Activated CD4-positive, alpha-beta T cell treated with anti-CD3 and anti-CD28 coated beads, Interleukin-2, amount 50 U/mL, for 4 hours (primary cell): ENCODE data around the gene EZH1.
"Not testable (repeated sequence)": the region's sequence is repeated elsewhere in the genome, so short reads cannot be mapped to it uniquely, and the experiment has no call there.

Experiments used
- DNase-seq, 2 experiments: peaks; one replicate each; pipeline ENCODE4 v3.0.0-alpha.2; 2020

EZH1 gene

DNA sequence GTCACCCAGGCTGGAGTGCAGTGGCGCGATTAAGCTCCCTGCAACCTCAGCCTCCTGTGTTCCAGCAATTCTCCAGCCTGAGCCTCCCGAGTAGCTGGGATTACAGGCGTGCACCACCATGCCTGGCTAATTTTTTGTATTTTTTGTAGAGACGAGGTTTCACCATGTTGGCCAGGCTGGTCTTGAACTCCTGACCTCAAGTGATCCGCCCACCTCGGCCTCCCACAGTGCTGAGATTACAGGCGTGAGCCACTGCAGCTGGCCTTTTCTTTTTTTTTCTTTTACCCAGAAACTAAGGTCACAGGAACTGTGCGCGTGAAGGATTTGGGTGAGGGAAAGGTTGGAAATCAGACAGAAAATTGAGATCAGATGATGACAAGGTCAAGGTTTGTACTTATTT, 25.1 kb upstream of the EZH1 start:
- DNase-seq = not testable (repeated sequence)

DNA sequence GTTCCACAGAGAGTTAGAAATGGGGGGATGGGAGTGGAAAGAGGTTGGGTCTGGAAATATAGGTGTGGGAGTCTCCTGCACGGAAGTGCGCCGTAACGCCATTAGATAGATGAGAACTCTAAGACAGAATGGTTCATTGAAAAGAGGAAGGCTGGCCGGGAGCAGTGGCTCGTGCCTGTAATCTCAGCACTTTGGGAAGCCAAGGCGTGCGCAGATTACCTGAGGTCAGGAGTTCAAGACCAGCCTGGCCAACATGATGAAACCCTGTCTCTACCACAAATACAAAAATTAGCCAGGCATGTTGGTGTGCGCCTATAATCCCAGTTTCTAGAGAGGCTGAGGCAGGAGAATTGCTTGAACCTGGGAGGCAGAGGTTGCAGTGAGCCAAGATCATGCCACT, 23.2 kb upstream of the EZH1 start:
- DNase-seq = not testable (repeated sequence)

DNA sequence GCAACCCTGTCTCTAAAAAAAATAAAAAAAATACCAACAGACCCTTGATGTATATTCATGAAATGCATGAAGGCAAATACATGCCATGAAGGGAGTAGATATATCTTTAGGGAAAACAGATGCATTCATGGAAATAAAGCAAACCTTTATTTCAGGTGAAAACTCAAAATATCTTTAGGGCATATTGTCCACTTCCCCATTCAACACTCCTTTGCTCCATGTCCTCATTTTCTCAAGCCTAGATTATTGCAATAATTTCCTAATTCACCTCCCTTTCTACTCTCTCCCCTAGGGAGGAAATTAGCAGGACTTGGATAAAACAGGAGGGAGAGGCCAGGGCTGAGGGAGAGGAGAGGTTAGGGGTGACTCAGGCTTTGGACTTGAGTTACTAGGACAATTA, 22.7 kb upstream of the EZH1 start:
- no peak for DNase-seq

DNA sequence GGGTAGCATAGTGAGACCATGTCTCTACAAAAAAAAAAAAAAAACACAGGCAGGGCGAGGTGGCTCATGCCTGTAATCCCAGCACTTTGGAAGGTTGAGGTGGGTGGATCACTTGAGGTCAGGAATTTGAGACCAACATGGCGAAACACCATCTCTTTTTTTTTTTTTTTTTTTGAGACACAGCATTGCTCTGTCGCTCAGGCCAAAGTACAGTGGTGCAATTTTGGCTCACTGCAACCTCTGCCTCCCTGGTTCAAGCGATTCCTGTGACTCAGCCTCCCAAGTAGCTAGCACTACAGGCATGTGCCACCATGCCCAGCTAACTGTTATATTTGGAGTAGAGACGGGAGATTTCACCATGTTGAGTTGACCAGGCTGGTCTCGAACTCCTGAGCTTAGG, 21.3 kb upstream of the EZH1 start:
- DNase-seq = no peak

DNA sequence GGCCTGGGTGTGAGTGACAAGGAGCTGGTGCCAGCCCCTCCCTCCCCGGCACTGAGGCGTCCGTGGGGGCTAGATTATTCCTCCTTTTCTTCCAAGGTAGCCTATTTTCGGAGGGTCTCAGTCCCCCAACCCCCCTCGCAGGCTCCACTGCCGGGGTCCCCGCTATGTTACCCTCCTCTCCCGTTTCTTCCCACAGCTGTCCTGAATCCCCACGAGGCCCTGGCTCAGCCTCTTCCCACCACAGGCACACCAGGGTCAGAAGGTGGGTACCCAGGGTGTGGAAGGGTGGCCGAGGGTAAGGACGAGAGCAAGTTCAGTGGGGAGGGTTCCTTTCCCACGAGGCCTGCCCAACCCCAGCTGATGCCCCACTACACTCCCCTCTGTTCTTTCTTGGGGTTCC, 16.8 kb upstream of the EZH1 start:
- no peak for DNase-seq

DNA sequence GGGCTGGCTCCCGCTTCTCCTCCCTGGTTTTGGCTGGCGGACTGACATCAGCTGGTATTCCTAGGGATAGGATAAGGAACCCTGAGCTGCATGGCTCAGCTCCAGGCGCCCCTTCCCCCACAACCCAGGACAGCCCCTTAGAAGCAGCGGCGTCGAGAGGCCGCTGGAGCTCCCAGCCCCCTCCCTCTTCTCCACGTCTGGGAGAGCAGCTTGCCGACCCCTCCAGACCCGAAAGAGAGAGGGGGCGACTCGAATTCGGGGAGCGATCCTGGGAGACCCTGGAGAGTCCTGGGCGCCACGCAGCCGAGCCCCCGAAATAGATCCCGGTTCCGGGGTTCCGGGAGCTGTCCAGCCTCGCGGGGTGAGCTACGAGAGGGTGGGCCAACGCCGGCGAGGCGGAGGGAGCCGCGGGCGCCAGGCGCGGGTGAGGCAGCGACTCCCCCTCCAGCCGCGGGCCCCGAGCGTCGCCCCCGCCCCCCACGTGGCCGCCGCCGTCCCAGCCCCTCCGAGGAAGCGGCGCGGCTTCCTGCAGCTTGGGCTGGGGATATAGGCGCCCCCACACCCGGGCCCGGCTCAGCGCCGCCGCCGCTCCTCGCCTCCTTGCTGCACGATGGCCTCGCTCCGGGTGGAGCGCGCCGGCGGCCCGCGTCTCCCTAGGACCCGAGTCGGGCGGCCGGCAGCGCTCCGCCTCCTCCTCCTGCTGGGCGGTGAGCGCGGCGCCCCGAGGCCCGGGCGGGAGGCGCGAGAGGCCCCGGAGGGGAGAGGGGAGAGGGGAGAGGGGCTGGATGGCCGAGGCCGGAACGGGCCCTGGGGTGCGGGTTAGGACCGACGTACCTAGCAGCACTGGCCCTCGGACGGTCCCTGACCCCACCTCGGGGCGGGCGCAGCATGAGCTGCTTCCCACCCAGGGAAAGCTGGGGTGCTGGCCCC, 16.1 kb upstream of the EZH1 start, which contains the start of gene RAMP2:
TSS of gene RAMP2 (plus strand) at position 576 of the 930 bp plus-strand sequence. CDS start at position 611, 35 bp downstream.
- no peak for DNase-seq

DNA sequence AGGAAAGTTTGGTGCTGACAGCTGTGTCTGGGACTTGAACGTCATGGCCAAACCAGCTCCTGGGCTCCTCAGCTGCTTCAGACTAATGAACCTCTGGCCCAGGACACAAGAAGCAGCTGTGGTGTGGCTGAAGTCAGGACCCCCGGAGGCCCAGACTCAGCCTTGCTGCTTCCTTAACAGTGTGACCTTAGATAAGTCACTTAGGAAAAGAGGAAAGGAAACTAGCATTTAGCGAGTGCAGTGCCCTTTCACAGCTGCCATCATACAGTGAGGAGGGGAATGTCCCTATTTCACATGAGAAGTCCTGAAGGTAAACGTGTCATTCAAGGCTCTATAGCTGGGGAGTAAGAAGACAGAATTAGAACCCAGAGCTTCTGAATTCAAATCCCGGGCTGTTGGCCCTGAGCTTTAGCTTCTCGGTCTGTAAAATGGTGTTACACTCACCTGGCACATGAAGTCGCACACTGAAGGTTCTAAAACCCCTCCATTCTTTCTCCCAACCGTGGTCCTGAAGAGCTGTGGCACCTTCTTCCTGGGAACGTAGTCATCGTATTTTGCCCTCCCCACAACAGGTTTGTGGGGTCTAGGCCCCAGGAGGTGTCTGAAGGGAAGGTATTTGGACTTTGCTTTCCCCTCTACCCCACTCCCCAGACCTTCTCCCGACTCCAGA, 15.3 kb upstream of the EZH1 start:
- no peak for DNase-seq

DNA sequence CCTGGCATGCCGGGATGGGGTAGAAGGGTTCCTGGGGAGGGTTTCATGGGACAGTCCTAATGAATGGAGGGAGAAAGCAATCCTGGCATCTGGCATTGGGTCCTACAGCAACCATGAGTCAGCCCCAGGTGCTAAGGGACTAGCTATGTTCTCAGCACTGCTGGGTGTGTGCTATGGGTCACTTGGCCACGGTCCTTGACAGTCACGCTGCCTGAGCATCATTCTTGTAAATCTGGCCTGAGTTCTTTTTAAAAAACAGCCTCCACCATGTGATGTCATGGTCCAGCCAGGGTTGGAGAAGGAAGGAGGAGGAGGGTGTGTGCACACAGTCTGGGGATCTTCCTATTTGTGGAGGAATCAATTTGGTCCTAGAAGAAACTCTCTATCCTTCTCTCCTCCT, 9.9 kb upstream of the EZH1 start:
- DNase-seq = no peak

DNA sequence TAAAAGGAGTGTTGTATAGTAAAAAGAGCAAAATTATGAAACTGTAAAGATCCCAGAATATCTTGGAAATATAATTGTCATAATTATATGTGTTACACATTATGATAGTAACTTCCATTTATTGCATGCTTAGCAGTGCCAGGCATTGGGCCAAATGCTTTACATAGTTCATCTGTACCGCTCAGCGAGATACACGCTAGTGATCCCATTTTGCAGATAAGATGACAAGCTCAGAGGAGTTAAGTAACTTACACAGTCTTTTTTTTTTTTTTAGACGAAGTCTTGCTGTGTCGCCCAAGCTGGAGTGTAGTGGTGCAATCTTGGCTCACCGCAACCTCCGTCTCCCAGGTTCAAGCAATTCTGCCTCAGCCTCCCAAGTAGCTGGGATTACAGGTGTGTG, 6.8 kb upstream of the EZH1 start:
- DNase-seq = no peak

DNA sequence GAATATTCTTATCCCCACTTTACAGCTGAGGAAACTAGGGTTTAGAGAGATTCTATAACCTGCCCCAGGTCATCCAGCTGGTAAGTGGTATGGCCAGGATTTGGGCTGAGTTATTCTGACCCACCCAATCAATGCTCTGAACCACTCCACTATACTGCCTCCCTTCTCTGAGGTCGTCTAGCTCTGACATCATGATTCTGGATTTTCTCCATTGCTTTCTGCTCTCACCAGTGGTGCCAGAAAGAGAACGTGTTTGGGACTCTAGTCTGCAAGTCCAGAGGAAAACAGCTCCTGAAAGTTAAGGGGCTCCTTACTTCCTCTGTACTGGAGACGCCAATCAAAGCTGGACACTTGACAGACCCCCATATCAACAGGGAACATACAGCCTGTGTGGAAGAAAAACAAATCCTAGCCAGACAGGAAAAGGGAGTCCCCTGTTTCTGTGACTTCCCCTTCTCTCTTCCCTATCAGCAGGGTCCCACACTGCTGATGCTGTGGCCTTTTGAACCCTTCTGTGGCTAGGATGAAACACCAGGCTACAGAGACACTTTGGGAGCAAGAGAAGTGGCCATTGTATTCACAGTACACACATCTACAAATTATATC, 6.0 kb upstream of the EZH1 start:
- no peak for DNase-seq

DNA sequence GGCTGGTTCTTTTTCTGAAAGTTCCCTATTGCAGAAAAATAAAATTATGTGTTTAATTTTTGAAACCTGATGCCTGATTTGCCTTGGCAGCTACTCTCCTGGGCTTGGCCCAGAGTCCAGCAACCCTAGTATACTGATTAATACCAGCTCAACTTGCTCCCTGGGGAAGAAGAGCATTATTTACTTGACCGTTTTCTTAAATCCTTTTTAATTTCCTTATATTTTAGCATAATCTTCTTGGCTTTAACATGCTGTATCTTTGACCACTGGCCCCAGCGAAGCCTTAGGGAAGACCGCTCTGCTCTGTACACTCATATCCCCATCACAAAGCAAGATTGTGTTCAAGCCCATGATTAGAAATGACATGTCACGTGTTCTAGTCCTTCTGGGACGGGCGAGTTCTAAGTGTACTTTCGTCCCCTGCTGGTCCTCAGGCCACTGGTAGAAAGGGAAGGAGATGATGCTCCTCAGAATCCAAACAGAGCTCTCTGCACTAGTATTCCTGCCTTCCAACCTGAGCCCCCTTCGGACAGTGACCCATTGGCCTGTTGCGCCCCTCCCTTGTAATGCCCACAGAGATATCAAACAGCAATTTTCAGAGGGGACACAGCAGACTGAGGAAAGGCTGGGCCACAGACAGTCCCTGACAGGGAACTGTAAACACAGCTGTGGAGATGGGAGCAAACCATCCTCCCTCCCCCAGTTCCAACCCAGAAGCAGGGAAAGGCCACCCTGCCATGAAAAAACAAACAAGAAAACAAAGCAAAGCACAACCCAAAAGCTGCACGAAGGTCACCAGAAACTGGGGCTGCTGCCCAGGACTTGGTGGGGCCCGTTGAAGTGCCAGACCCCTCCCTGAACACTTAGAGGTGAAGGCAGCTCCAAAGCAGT, 4.3 kb upstream of the EZH1 start:
- DNase-seq = no peak

DNA sequence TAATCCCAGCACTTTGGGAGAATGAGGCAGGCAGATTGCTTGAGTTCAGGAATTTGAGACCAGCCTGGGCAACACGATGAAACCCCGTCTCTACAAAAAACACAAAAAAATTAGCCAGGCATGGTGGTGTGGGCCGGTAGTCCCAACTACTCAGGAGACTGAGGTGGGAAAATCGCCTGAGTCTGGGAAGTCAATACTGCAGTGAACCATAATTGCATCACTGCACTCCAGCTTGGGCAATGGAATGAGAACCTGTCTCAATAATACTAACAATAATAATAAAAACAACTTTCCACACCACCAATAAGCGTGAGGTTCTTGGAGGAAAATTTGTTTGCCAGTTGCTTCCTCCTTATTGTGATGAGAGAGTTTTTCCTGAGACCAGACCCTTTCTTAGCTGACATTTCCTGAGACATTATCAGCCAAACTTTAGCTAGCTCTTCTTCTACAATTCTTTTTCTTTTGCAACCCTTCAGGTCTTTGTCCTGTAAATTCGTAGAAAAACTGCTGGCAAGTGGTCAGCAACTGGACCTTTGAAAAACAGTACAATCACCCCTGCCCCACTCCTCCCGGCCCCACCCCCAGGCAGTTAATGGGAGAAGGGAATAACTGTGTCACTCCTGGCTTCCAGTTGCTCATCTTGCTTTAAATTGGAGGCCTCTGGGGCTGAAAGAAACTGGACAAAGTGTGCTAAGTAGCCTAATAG, 3.5 kb upstream of the EZH1 start:
- DNase-seq = no peak

DNA sequence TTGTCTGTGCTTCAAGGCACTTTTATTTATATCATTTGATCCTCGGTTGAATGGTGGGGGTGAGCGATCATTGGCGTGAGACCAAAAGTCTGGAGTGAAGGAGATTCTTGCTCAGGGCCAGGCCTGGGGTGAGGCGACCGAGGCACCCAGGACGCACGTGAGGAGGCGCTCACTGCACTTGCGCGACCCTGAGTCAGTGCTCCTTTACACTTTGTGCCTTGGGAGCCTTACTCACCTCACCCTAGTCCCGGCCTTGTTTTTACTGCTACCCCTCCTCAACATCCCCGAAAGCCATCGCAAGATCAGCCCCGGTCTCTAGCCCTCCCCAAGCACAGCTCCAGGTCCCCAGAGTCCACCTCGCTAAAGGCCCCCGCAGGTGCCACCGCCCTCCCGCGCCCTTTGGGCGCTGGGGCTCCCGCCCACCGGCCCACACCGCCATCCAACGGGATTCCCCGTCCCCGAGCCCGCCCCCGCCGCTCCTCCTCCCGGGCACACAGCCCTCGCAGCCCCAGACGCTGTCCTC, 496 bp downstream of the EZH1 start:
- DNase-seq = peak; percentile 61 to 63

DNA sequence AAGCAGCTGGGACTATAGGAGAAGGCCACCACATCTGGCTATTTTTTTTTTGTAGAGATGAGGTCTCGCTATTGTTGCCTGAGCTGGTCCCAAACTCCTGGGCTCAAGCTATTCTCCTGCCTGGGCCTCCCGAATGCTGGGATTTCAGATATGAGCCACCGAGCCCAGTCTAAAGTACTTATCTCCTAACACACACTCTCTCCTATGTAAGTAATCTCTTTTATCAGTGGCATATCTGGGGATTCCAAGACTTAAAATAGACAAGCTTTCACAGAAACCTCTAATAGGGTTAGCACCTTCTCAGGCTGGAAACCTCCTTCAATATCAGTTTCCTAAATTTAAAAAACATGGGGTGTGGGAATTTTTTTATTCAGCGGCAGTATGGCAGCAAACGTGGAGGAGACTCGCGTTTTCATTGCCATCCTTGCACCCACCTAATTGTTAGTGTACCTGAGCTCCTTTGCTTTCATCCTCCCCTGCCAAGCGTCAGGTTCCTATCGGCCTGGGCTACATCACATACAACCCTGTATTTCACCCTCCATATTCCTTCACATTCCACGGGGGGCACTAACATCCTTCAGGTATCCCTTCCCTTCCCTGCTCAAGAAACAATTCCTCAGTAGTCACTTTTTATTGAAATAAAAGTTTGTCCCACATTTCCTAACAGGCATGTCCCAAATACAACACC, 1.1 kb downstream of the EZH1 start:
- no peak for DNase-seq

DNA sequence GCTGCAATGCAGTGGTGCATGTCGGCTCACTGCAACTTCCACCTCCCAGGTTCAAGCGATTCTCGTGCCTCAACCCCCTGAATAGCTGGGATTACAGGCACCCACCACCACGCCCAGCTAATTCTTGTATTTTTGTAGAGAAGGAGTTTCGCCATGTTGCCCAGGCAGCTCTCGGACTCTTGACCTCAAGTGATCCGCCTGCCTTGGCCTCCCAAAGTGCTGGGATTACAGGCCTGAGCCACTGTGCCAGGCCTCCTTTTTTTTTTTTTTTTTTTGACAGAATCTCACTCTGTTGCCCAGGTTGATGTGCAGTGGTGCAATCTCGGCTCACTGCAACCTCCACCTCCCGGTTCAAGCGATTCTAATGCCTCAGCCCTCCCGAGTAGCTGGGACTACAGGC, 1.9 kb downstream of the EZH1 start:
- DNase-seq = not testable (repeated sequence)

DNA sequence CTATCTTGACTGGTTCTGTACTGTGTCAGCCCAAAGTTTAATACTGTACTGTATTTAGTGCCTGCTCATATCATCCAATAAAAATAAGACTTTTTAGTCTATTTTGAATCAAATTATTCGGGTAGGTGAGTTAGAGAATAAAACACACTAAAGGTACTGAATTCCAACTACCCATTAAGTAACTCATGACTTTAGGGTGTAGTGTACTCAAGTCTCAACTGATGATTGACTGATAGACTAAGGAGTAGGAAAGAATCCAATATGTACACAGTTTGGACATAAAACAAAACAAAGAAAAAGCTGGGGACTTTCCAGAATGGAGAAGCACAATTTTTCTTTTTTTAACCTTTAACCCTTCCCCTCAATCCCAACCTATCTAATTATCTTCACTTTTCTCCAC, 4.1 kb downstream of the EZH1 start:
- no peak for DNase-seq

DNA sequence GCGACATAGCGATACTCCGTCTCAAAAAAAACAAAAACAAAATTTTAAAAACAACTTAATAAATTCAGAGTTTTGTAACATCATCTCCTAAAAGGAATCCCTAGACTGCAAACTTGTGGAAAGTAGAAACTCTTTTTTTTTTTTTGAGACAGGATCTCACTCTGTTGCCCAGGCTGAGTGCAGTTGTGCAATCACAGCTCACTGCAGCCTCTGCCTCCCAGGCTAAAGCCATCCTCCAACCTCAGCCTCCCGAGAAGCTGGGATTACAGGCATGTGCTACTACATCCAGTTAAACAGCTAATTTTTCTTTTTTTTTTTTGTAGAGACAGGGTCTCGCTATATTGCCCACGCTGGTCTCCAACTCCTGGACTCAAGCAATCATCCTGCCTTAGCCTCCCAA, 19.7 kb downstream of the EZH1 start:
- DNase-seq = no peak

DNA sequence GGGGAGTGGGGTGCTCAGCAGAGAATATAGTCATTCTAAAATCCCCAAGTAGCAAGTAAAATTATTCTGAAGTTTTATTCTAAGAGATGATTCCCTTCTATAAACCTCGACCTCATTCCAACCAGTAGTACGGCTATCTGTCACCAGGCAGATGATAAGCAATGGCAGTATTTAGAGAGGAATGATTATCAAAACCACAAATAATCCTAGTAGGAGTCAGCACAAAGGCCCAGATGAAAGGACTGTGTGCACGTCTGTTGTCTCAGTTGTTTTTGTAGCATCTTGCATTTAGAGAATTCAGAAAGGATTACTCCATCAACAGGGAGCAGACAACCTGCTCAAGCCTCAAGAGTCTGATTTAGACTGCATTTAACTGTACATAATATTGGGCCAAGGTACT, 21.2 kb downstream of the EZH1 start:
- DNase-seq = no peak

DNA sequence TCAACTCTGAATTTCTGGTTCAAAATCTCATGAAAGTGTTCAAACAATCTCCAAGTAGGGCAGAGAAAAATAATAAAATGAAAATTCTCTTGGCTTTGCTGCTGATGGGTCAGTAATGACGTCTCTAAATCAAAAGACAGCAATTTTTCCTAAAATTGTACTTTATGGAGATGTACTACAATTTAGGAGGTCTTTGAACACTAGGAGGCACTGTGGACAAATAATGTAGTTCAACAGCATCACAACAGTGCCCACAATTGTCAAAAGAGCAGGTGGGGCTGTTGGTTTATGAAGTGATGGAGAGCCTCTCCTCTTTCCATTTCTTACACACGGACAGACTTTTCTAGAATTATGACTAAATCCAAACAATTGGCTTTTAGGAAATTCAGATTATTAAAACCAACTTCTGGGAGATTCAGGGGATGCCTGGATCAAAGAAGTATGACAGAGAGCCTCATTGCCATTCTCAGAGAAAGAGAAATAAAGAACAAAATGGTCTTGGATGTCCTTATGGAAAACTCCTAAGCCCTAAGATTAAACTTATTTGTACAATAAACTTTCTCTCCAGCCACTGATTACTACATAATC, 23.8 kb downstream of the EZH1 start:
- DNase-seq = no peak

DNA sequence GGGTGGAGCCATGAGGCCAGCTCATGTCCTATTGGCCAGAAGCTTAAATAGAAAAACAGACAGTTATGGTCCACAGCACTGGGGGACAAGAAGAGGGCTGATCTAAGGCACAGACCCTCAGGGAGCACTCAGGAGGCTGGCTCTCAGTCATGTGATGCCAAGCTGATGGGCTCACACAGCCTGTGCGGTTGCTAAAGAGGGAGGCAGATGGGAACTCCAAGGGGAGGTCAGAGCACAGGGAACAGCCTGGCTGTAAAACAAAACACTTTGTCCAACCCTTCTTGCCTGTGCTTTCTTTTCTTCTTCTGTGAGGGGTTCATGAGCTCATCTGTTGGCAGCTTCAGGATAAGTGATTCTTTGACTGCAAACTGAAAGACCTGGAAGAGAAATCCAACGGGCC, 35.3 kb downstream of the EZH1 start:
- DNase-seq = no peak

DNA sequence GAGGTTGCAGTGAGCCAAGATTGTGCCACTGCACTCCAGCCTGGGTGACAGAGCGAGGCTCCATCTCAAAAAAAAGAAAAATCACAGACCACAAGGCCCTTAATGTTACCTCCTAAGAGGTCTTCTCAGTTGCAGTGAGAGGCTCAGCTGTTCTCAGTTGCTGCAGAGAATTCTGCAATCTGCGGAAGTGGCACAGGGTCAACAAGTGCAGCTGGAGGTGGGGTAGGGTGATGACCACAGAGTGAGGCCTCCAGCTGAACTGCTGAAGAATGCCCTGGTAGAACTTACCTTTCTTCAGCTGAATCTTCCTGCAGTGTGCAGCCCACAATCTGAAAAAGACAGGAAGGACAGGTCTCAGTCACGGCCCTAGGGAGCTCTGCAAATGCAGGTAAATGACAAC, 36.3 kb downstream of the EZH1 start:
- DNase-seq = no peak
